ENCODE data around the gene GALM. TPM values are rescaled to one million over a fixed set of nuclear protein-coding genes. Genes with fewer than 3 reads are reported as not detected.
"Not testable (repeated sequence)": the region's sequence is repeated elsewhere in the genome, so short reads cannot be mapped to it uniquely, and the experiment has no call there.

The GALM gene
- total RNA-seq, 3 donors from 2014 or later: 27.0 to 62.7 (median 58.0) TPM

DNA sequence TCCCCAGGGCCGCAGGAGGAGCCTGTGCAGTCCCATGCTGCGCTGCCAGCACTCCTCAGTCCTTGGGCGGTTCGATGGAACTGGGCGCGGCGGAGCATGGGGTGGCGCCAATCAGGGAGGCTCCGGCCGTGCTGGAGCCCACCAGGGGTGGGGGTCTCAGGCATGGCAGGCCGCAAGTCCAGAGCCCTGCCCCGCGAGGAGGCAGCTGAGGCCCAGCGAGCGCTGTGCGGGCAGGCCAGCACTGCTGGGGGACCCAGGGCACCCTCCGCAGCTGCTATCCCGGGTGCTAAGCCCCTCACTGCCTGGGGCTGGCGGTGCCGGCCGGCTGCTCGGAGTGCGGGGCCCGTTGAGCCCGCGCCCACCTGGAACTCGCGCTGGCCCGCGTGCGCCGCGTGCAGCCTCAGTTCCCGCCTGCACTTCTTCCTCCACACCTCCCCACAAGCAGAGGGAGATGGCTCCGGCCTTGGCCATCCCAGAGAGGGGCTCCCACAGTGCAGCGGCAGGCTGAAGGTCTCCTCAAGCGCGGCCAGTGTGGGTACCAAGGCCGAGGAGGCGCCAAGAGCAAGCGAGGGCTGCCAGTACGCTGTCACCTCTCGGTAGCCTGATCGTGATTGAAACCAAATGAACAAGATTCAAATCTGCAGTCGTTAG, 22.8 kb upstream of the GALM start:
- TF ChIP-seq, protein P1, sequence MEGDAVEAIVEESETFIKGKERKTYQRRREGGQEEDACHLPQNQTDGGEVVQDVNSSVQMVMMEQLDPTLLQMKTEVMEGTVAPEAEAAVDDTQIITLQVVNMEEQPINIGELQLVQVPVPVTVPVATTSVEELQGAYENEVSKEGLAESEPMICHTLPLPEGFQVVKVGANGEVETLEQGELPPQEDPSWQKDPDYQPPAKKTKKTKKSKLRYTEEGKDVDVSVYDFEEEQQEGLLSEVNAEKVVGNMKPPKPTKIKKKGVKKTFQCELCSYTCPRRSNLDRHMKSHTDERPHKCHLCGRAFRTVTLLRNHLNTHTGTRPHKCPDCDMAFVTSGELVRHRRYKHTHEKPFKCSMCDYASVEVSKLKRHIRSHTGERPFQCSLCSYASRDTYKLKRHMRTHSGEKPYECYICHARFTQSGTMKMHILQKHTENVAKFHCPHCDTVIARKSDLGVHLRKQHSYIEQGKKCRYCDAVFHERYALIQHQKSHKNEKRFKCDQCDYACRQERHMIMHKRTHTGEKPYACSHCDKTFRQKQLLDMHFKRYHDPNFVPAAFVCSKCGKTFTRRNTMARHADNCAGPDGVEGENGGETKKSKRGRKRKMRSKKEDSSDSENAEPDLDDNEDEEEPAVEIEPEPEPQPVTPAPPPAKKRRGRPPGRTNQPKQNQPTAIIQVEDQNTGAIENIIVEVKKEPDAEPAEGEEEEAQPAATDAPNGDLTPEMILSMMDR (IDR thresholded peaks at IDR 0.05): no peak
- ATAC-seq: no peak
- intact Hi-C loops (cut with DNase I, micrococcal nuclease): no loop called here
- Histone ChIP-seq H3K4me1 (ENCODE audit: low read depth) (no peaks in the 10 kb centered on the region), H3K9me3 (no peaks in the 10 kb centered on the region), H3K36me3 (ENCODE audit: low read depth) (no peaks in the 10 kb centered on the region), H3K4me3 (no peak overlapping the region)
- no peak for DNase-seq

DNA sequence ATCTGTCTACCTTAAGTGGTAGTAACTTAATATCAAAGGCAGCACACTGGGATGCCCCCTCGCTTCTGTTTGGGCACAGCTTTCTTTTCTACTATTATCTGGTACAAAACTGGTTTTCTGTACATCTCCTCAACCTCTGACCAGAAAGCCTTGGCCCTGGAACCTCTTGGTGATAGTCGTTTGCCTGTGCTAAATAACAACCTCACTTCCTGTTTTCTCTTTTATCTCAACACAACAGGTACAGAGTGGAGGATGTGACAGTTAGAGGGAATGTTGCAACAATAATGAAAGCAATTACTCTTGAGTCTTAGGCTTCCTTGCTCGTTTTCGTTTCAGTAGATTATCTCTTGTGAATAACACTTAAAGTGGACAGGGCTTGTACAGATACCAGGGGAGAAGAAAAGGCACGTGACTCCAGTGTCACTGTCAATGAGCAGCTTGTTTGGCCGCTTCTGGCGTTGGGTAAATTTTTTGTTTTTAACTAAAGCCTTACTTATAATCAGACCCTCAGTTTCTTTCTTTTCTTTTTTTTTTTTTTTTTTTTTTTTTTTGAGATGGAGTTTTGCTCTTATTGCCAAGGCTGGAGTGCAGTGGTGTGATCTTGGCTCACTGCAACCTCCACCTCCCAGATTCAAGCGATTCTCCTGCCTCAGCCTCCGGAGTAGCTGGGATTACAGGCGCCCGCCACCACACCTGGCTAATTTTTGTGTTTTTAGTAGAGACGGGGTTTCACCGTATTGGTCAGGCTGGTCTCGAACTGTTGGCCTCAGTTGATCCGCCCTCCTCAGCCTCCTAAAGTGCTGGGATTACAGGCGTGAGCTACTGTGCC, 22.0 kb upstream of the GALM start:
- DNase-seq; H3K4me1 ChIP-seq (ENCODE audit: low read depth); H3K9me3 ChIP-seq; intact Hi-C loops (cut with DNase I, micrococcal nuclease); H3K4me3 ChIP-seq; H3K36me3 ChIP-seq (ENCODE audit: low read depth): not testable (repeated sequence)
- ATAC-seq: peak; percentile 62

DNA sequence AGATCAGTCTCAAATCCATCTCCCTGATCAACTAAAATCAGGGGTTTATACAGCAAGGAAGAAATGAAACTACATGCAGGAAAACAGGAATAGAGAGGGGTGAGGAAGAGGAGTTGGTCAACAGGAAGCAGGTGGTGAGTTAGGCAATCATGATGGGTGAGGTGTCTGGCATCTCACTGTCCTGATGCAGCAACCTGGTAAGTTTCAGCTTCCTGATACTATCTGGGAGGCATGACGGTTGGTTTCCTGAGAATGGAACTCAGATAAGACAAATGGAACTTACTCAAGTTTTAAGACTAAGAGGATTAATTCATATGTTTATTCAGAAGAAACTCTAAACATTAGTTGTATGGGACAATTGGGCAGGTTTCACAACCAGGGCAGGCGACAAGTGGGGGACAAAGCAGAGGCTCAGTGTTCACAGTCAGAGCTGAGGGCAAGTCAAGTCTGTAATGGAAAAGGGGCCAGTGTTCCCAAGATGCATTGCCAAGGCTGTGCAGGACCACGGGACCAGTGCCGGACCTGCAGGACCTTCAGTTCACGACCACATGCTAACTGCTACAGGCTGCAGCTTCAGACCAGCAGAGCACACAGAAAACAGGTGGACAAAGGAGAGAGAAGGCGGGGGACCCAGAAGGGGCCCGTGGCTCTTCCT, 17.7 kb upstream of the GALM start:
- Histone ChIP-seq H3K4me3 (no peak overlapping the region), H3K36me3 (ENCODE audit: low read depth) (no peaks in the 10 kb centered on the region), H3K9me3 (no peaks in the 10 kb centered on the region), H3K4me1 (ENCODE audit: low read depth) (no peaks in the 10 kb centered on the region)
- TF ChIP-seq, protein P1 (IDR thresholded peaks at IDR 0.05): no peak
- intact Hi-C loops (cut with DNase I, micrococcal nuclease): no loop called here
- ATAC-seq (no peak), DNase-seq (no peak)

DNA sequence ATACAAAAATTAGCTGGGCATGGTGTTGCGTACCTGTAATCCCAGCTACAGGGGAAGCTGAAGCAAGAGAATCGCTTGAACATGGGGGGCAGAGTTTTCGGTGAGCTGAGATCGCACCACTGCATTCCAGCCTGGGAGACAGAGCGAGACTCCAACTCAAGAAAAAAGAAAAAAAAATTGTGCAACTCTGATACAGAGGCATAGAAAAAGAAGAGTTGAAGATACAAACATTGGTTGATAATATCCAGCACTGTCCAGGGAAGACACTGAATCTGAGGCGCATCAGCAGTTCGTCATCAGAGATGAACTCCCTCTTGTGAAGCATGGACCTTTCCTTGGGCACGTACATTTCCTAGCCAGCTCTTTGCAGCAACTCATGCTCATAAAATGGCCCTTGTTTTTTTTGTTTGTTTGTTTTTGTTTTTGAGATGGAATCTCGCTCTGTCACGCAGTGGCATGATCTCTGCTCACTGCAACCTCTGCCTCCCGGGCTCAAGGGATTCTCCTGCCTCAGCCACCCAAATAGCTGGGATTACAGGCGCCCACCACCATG, 16.7 kb upstream of the GALM start:
- H3K4me1 ChIP-seq (ENCODE audit: low read depth): no peaks in the 10 kb centered on the region
- intact Hi-C loops (cut with DNase I, micrococcal nuclease): no loop called here
- DNase-seq: no peak
- H3K4me3 ChIP-seq: no peak overlapping the region
- H3K9me3 ChIP-seq: no peaks in the 10 kb centered on the region
- ATAC-seq: no peak
- TF ChIP-seq, protein P1 (IDR thresholded peaks at IDR 0.05): no peak
- no peaks in the 10 kb centered on the region for H3K36me3 ChIP-seq (ENCODE audit: low read depth)

DNA sequence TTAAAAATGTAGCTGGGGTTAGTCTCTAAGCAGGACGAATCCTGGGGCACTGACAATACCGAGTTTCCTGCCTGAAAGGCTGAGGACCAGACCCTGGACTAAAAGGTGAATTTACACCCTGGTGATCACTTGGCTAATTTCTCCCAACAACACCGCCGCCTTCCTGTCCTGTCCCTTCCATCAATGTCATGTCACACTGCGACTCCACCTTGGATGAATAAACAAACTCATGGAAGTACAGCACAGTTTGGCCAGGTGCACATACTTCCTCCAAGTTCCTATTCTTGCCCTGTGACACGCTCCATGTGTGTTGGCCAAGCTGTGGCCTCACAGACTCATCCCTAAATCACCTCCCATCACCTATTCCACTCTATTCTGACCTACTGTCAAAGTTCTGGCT, 15.9 kb upstream of the GALM start:
- Histone ChIP-seq H3K4me1 (ENCODE audit: low read depth) (no peaks in the 10 kb centered on the region), H3K4me3 (no peak overlapping the region), H3K9me3 (no peaks in the 10 kb centered on the region), H3K36me3 (ENCODE audit: low read depth) (no peaks in the 10 kb centered on the region)
- peak; percentile 71 for ATAC-seq
- TF ChIP-seq, protein P1 (IDR thresholded peaks at IDR 0.05): no peak
- intact Hi-C loops (cut with DNase I, micrococcal nuclease): no loop called here
- no peak for DNase-seq

DNA sequence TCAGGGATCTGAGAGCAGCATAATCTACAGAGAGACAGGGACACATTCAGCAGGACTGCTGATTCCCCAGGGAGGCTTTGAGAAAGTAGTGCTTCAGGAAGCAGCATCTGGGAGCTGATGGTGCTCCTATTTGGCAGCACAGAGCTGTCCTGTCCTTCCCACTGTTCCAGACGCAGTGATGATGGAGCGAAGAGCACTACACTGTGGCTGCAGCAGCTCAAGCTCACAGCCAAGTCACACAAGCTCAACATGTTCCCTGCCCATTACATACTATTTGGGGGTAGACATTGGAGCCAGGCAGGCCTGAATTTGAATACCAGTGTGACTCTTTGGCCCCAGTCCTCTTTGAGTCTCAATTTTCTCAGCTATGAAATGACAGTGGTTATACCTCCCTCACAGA, 15.2 kb upstream of the GALM start:
- Histone ChIP-seq H3K4me1 (ENCODE audit: low read depth) (no peaks in the 10 kb centered on the region), H3K36me3 (ENCODE audit: low read depth) (no peaks in the 10 kb centered on the region), H3K9me3 (no peaks in the 10 kb centered on the region), H3K4me3 (no peak overlapping the region)
- DNase-seq (no peak), ATAC-seq (no peak)
- intact Hi-C loops (cut with DNase I, micrococcal nuclease): no loop called here
- TF ChIP-seq, protein P1 (IDR thresholded peaks at IDR 0.05): no peak
